Measurements from ENCODE around the gene RHBDL2. TPM values are rescaled to one million over a fixed set of nuclear protein-coding genes. Genes with fewer than 3 reads are reported as not detected.
A peak's percentile ranks its signal among the peaks of the same experiment; 100 is the strongest.

The RHBDL2 gene
- total and polyA plus RNA-seq, 2 of the 13 experiments (the other 11 are each of a cell fraction or from before 2014, with no cell fraction given), result 3.3 to 5.4 TPM

DNA sequence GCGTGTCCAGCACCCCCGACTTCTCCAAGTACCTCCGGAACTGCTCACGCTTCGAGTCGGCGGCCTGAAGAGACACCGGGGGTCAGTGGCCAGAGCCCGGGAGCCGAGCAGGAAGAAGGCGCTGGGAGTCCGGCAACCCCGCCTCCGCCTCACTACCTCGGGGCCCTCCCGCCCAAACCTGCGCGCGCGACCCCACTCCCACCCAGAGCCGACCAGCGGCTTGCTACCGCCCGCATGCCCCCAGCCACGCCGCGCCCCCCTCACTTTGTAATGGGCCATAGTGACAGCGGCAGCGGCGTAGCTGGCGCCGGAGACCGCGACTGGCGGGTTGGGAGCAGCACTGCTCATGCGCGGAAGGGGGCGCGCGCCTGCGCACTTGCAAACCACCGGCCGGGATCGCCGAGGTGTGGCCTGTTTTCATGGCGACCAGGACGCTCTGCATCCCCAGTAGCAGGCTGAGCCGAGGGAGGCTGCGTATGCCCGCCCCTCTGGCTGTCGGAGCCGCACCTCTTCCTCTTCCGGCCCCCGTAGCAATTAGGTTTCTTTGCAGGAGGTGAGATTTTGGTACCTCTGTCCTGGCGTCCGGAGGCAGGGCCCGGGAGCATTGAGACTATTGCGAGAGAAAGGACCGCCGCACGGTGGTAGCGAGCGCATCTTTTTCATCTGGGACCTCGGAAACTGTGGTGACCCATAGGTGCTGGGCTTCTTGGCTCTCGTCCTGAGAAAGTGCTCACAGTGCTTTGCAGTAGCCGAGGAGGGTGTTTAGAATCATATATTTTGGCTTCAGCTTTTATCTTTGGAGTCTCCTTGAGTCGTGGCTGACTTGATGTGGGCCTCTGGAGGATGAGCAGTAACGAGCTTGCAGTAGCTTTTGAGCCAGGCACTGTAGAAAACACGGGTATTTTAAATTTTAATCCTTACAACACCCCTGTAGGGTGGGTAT, 68.3 kb downstream of the RHBDL2 start, which contains the start of gene MYCBP (continued):
- TF ChIP-seq, protein P1, sequence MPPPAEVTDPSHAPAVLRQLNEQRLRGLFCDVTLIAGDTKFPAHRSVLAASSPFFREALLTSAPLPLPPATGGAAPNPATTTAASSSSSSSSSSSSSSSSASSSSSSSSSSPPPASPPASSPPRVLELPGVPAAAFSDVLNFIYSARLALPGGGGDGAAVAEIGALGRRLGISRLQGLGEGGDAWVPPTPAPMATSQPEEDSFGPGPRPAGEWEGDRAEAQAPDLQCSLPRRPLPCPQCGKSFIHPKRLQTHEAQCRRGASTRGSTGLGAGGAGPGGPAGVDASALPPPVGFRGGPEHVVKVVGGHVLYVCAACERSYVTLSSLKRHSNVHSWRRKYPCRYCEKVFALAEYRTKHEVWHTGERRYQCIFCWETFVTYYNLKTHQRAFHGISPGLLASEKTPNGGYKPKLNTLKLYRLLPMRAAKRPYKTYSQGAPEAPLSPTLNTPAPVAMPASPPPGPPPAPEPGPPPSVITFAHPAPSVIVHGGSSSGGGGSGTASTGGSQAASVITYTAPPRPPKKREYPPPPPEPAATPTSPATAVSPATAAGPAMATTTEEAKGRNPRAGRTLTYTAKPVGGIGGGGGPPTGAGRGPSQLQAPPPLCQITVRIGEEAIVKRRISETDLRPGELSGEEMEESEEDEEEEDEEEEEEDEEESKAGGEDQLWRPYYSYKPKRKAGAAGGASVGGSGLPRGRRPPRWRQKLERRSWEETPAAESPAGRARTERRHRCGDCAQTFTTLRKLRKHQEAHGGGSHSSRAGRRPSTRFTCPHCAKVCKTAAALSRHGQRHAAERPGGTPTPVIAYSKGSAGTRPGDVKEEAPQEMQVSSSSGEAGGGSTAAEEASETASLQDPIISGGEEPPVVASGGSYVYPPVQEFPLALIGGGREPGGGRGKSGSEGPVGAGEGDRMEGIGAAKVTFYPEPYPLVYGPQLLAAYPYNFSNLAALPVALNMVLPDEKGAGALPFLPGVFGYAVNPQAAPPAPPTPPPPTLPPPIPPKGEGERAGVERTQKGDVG (CRISPR knock-in tag; IDR thresholded peaks at IDR 0.05; ENCODE audit: borderline replicate concordance), result peak; percentile 75; the same call in 1 of the 2 replicates
- no peak; the same call in 1 of the 2 replicates for TF ChIP-seq ZNF235 (CRISPR knock-in tag; IDR thresholded peaks at IDR 0.05; ENCODE audit: borderline replicate concordance)
- TF ChIP-seq ZNF850 (CRISPR knock-in tag; conservative IDR thresholded peaks at IDR 0.05), result no peak
- no peak for TF ChIP-seq HNRNPH1 (optimal IDR thresholded peaks at IDR 0.05; ENCODE audit: low read depth, low read length)
- TF ChIP-seq ZNF501 (CRISPR knock-in tag; IDR thresholded peaks at IDR 0.05), result peak; percentile 78
- peak; percentile 91 for TF ChIP-seq SP2 (CRISPR knock-in tag; IDR thresholded peaks at IDR 0.05)
- TF ChIP-seq, protein P2, sequence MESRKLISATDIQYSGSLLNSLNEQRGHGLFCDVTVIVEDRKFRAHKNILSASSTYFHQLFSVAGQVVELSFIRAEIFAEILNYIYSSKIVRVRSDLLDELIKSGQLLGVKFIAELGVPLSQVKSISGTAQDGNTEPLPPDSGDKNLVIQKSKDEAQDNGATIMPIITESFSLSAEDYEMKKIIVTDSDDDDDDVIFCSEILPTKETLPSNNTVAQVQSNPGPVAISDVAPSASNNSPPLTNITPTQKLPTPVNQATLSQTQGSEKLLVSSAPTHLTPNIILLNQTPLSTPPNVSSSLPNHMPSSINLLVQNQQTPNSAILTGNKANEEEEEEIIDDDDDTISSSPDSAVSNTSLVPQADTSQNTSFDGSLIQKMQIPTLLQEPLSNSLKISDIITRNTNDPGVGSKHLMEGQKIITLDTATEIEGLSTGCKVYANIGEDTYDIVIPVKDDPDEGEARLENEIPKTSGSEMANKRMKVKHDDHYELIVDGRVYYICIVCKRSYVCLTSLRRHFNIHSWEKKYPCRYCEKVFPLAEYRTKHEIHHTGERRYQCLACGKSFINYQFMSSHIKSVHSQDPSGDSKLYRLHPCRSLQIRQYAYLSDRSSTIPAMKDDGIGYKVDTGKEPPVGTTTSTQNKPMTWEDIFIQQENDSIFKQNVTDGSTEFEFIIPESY (CRISPR knock-in tag; IDR thresholded peaks at IDR 0.05), result no peak
- TF ChIP-seq EZH2 (conservative IDR thresholded peaks at IDR 0.05; ENCODE audit: low read depth, low read length), result no peak
- TF ChIP-seq YY1 (IDR thresholded peaks at IDR 0.05; ENCODE audit: insufficient read depth, insufficient replicate concordance, low read depth, low read length), result no peak
- TF ChIP-seq ZNF766 (CRISPR knock-in tag; IDR thresholded peaks at IDR 0.05; ENCODE audit: borderline replicate concordance), result peak; percentile 33; the same call in 1 of the 2 replicates
- no peak for TF ChIP-seq MED8 (CRISPR knock-in tag; IDR thresholded peaks at IDR 0.05; ENCODE audit: insufficient replicate concordance)
- peak; percentile 77 for TF ChIP-seq ELF1 (CRISPR knock-in tag; IDR thresholded peaks at IDR 0.05)
- no peak for TF ChIP-seq CENPT (CRISPR knock-in tag; IDR thresholded peaks at IDR 0.05; ENCODE audit: low read depth)
- no peak for TF ChIP-seq MAFF (IDR thresholded peaks at IDR 0.05; ENCODE audit: low read depth, low read length)
- peak; percentile 50; the same call in 1 of the 2 replicates for TF ChIP-seq HOXA5 (CRISPR knock-in tag; IDR thresholded peaks at IDR 0.05)
- TF ChIP-seq, protein P3, sequence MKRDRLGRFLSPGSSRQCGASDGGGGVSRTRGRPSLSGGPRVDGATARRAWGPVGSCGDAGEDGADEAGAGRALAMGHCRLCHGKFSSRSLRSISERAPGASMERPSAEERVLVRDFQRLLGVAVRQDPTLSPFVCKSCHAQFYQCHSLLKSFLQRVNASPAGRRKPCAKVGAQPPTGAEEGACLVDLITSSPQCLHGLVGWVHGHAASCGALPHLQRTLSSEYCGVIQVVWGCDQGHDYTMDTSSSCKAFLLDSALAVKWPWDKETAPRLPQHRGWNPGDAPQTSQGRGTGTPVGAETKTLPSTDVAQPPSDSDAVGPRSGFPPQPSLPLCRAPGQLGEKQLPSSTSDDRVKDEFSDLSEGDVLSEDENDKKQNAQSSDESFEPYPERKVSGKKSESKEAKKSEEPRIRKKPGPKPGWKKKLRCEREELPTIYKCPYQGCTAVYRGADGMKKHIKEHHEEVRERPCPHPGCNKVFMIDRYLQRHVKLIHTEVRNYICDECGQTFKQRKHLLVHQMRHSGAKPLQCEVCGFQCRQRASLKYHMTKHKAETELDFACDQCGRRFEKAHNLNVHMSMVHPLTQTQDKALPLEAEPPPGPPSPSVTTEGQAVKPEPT (CRISPR knock-in tag; IDR thresholded peaks at IDR 0.05; ENCODE audit: low read depth), result no peak
- TF ChIP-seq, protein P4, sequence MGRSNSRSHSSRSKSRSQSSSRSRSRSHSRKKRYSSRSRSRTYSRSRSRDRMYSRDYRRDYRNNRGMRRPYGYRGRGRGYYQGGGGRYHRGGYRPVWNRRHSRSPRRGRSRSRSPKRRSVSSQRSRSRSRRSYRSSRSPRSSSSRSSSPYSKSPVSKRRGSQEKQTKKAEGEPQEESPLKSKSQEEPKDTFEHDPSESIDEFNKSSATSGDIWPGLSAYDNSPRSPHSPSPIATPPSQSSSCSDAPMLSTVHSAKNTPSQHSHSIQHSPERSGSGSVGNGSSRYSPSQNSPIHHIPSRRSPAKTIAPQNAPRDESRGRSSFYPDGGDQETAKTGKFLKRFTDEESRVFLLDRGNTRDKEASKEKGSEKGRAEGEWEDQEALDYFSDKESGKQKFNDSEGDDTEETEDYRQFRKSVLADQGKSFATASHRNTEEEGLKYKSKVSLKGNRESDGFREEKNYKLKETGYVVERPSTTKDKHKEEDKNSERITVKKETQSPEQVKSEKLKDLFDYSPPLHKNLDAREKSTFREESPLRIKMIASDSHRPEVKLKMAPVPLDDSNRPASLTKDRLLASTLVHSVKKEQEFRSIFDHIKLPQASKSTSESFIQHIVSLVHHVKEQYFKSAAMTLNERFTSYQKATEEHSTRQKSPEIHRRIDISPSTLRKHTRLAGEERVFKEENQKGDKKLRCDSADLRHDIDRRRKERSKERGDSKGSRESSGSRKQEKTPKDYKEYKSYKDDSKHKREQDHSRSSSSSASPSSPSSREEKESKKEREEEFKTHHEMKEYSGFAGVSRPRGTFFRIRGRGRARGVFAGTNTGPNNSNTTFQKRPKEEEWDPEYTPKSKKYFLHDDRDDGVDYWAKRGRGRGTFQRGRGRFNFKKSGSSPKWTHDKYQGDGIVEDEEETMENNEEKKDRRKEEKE (IDR thresholded peaks at IDR 0.05), result no peak
- TF ChIP-seq ZNF619 (CRISPR knock-in tag; IDR thresholded peaks at IDR 0.05), result peak; percentile 61
